SK-N-SH (cell line): Measurements from ENCODE around the gene ABLIM2. TPM values are rescaled to one million over a fixed set of nuclear protein-coding genes. Genes with fewer than 3 reads are reported as not detected.
"Not testable (repeated sequence)": the region's sequence is repeated elsewhere in the genome, so short reads cannot be mapped to it uniquely, and the experiment has no call there.

ENCODE experiments used
- CTCF ChIA-PET: fragments of 300-600, 350-600 bp; formaldehyde crosslinking; extraction: SDS; loops from one replicate; lab custom pipeline; 2021; lab: Yijun Ruan, JAX
- POLR2A ChIA-PET: fragments of 350-600 bp; sonication (Branson Sonifier 250); formaldehyde crosslinking; extraction: SDS; loops from one replicate; lab custom pipeline; 2020; ENCODE audit warnings: antibody characterized with exemption, inconsistent platforms; lab: Yijun Ruan, JAX
- DNase-seq: peaks from one replicate; pipeline ENCODE4 v3.0.0; 2012
- H2AFZ ChIP-seq: fragments of 200-600 bp; sonication (generic); 2 replicates; pipeline ENCODE4 v1.8.1; 2016; ENCODE audit warnings: antibody characterized with exemption, mild to moderate bottlenecking, low read depth
- H3F3A ChIP-seq: fragments of 200-600 bp; sonication (generic); replicated peaks from 2 replicates; pipeline ENCODE3; 2016; ENCODE audit warnings: antibody characterized with exemption, mild to moderate bottlenecking; ENCODE audit not compliant: insufficient read depth
- H3K27ac ChIP-seq, 2 experiments: fragments of 200-500 bp in 1 of 2; fragments of 200-600 bp in 1 of 2; sonication (Bioruptor generic) in 1 of 2; sonication (generic), shearing (Covaris generic) in 1 of 2; 2 replicates each; pipeline versions ENCODE4 v1.5.1 to v1.6.1; 2014 to 2016; ENCODE audit warnings: low read depth in 2 of 2, inconsistent platforms in 1 of 2, low read length in 1 of 2, mild to moderate bottlenecking in 1 of 2, mixed read lengths in 1 of 2
- H3K27me3 ChIP-seq: fragments of 200-600 bp; sonication (generic), shearing (Covaris generic); 2 replicates; pipeline ENCODE4 v1.6.1; 2016; ENCODE audit warnings: mixed run types; ENCODE audit not compliant: insufficient read depth
- H3K36me3 ChIP-seq, 2 experiments: fragments of 200-500 bp in 1 of 2; fragments of 200-600 bp in 1 of 2; sonication (Bioruptor generic) in 1 of 2; sonication (generic) in 1 of 2; replicated peaks in 1 of 2; 2 replicates each; pipeline versions ENCODE3 to v1.5.1; 2014 to 2016; ENCODE audit warnings: low read length in 1 of 2, mild to moderate bottlenecking in 1 of 2; ENCODE audit not compliant: insufficient read depth in 2 of 2, control insufficient read depth in 1 of 2
- H3K4me1 ChIP-seq, 2 experiments: fragments of 200-500 bp in 1 of 2; fragments of 200-600 bp in 1 of 2; sonication (Bioruptor generic) in 1 of 2; sonication (generic), shearing (Covaris generic) in 1 of 2; 2 replicates each; pipeline versions ENCODE4 v1.5.1 to v1.6.1; 2014 to 2016; ENCODE audit warnings: low read depth in 1 of 2, low read length in 1 of 2, mixed run types in 1 of 2; ENCODE audit not compliant: insufficient read depth in 2 of 2, control insufficient read depth in 1 of 2
- H3K4me2 ChIP-seq: fragments of 200-600 bp; sonication (generic), shearing (Covaris generic); 2 replicates; pipeline ENCODE4 v1.6.1; 2017; ENCODE audit warnings: mixed run types
- H3K4me3 ChIP-seq, 2 experiments: fragments of 200-500 bp in 1 of 2; fragments of 200-600 bp in 1 of 2; sonication (Bioruptor generic) in 1 of 2; sonication (generic), shearing (Covaris generic) in 1 of 2; 2 replicates each; pipeline versions ENCODE4 v1.5.1 to v1.8.1; 2014 to 2016; ENCODE audit warnings: low read depth in 2 of 2, inconsistent platforms in 1 of 2, low read length in 1 of 2, mild to moderate bottlenecking in 1 of 2, mixed read lengths in 1 of 2, moderate library complexity in 1 of 2
- H3K79me2 ChIP-seq: fragments of 200-600 bp; sonication (generic); 2 replicates; pipeline ENCODE4 v1.8.1; 2017; ENCODE audit warnings: mild to moderate bottlenecking; ENCODE audit not compliant: insufficient read depth
- H3K9ac ChIP-seq: fragments of 200-600 bp; sonication (generic); 2 replicates; pipeline ENCODE4 v1.6.1; 2017; ENCODE audit warnings: mixed run types
- H3K9me2 ChIP-seq: fragments of 200-600 bp; sonication (generic); 2 replicates; pipeline ENCODE4 v1.6.1; 2017; ENCODE audit warnings: mixed run types
- H3K9me3 ChIP-seq: fragments of 200-600 bp; sonication (generic); 2 replicates; pipeline ENCODE4 v1.6.1; 2017; ENCODE audit warnings: mixed run types, mild to moderate bottlenecking, moderate library complexity
- H4K20me1 ChIP-seq: fragments of 200-600 bp; sonication (generic); 2 replicates; pipeline ENCODE4 v1.6.1; 2017; ENCODE audit warnings: mild to moderate bottlenecking, mixed run types; ENCODE audit not compliant: insufficient read depth
- CHD2 ChIP-seq: fragments of 150-350 bp; IDR thresholded peaks from 2 replicates; pipeline ENCODE4 v1.6.1; 2018; ENCODE audit warnings: low read length; ENCODE audit not compliant: partially characterized antibody
- ELF1 ChIP-seq: IDR thresholded peaks from 2 replicates; pipeline ENCODE4 v1.4.0; 2012
- EZH2phosphoT487 ChIP-seq: fragments of 200-600 bp; sonication (generic); IDR thresholded peaks from 2 replicates; pipeline ENCODE4 v1.6.1; 2017; ENCODE audit warnings: low read depth, mixed run types, mild to moderate bottlenecking, antibody characterized with exemption, moderate library complexity, borderline replicate concordance
- FOXJ3 ChIP-seq: sonication (generic); formaldehyde crosslinking; IDR thresholded peaks from 2 replicates; pipeline ENCODE4 v1.5.1; 2020; ENCODE audit warnings: mild to moderate bottlenecking, missing genetic modification reagents
- MEF2A ChIP-seq: IDR thresholded peaks from 2 replicates; pipeline ENCODE4 v1.4.0; 2012; ENCODE audit warnings: low read depth, borderline replicate concordance
- NRF1 ChIP-seq: IDR thresholded peaks from 2 replicates; pipeline ENCODE4 v1.6.1; 2012; ENCODE audit warnings: low read depth, mild to moderate bottlenecking, low read length
- RAD21 ChIP-seq: IDR thresholded peaks from 2 replicates; pipeline ENCODE4 v1.6.1; 2012; ENCODE audit warnings: mild to moderate bottlenecking, low read length
- RCOR1 ChIP-seq: fragments of 150-350 bp; IDR thresholded peaks from 2 replicates; pipeline ENCODE4 v1.6.1; 2017; ENCODE audit warnings: antibody characterized with exemption, low read length
- SMC3 ChIP-seq: IDR thresholded peaks from 2 replicates; pipeline ENCODE4 v1.6.1; 2012; ENCODE audit warnings: low read depth, low read length, improper control_type of control experiment
- TAF1 ChIP-seq: IDR thresholded peaks from 2 replicates; pipeline ENCODE4 v1.6.1; 2012; ENCODE audit warnings: low read depth, mild to moderate bottlenecking, low read length, moderate library complexity, borderline replicate concordance
- YY1 ChIP-seq: IDR thresholded peaks from 2 replicates; pipeline ENCODE4 v1.4.0; 2012; ENCODE audit warnings: low read depth, mild to moderate bottlenecking
- WGBS: methylation state at CpG from one replicate; pipeline ENCODE4 v1.1.6; 2017; ENCODE audit warnings: low lambda C conversion rate; 5-methylcytosine and 5-hydroxymethylcytosine counted together
- polyA plus RNA-seq, 3 experiments: library from polyadenylated mRNA; depleted of rRNA; stranded (reverse); fragments of >200 nt; gene quantifications; 2 replicates each; pipeline ENCODE4 v1.2.3, GENCODE V29; 2012
- TF ChIP-seq, protein P1 (sequence below): fragments of 150-350 bp; IDR thresholded peaks from 2 replicates; pipeline ENCODE4 v1.6.1; 2016; ENCODE audit warnings: mild to moderate bottlenecking, low read depth, low read length
- TF ChIP-seq, protein P2 (sequence below): IDR thresholded peaks from 2 replicates; pipeline ENCODE4; 2012
- TF ChIP-seq, protein P3 (sequence below): fragments of 200-600 bp; sonication (generic); IDR thresholded peaks from 2 replicates; pipeline ENCODE4 v1.6.1; 2017; ENCODE audit warnings: antibody characterized with exemption, mild to moderate bottlenecking, moderate library complexity

ABLIM2 gene
- polyA plus RNA-seq, 1 of the 3 experiments (the other 2 are of a cell fraction): 0.53 TPM

DNA sequence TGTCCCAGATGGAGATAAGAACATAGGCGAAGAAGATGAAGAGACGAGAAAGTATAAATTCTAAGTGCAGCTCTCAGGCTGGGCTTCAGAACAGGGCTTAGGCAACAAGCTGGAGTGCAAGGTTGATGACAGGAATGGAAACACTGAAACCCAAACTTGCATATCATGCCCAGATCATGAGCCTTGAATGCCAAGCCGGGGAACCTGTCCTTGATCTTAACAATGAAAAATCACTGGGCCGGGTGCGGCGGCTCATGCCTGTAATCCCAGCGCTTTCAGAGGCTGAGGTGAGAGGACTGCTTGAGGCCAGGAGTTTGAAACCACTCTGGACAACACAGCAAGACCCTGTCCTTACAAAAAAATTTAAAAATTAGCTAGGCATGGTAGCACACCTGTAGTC lies 236.1 kb downstream of the ABLIM2 start:
- Histone ChIP-seq H3K4me2 (no peak overlapping the region), H3F3A (peaks cover 29% of the 10 kb centered on the region), H3K4me1 (peaks cover 8 to 15% of the 10 kb centered on the region in 2 experiments; a peak in 3 of 4 replicates), H2AFZ (no peak overlapping the region), H3K27me3 (no peaks in the 10 kb centered on the region), H3K9me2 (no peaks in the 10 kb centered on the region), H3K9me3 (no peaks in the 10 kb centered on the region), H3K27ac (peak overlapping the region in 1 of 2 experiments; percentile 48; a peak in 1 of 4 replicates), H3K9ac (no peak overlapping the region), H3K79me2 (peaks cover 91% of the 10 kb centered on the region), H3K4me3 (no peak overlapping the region), H3K36me3 (peaks cover 6 to 32% of the 10 kb centered on the region in 2 experiments), H4K20me1 (peaks cover 98% of the 10 kb centered on the region)
- ChIA-PET POLR2A (no interaction called here), CTCF (interaction anchor here (1.0 to 11.3 kb wide), 2 partner anchors 37 to 117 kb away, joined by 3 to 231 read pairs; no protein-coding TSS in a partner anchor)
- WGBS: 94% methylated on average over 7 of the region's 7 CpGs
- DNase-seq: no peak
- TF ChIP-seq, protein P1, sequence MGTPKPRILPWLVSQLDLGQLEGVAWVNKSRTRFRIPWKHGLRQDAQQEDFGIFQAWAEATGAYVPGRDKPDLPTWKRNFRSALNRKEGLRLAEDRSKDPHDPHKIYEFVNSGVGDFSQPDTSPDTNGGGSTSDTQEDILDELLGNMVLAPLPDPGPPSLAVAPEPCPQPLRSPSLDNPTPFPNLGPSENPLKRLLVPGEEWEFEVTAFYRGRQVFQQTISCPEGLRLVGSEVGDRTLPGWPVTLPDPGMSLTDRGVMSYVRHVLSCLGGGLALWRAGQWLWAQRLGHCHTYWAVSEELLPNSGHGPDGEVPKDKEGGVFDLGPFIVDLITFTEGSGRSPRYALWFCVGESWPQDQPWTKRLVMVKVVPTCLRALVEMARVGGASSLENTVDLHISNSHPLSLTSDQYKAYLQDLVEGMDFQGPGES: no peak
- TF ChIP-seq, protein P2, sequence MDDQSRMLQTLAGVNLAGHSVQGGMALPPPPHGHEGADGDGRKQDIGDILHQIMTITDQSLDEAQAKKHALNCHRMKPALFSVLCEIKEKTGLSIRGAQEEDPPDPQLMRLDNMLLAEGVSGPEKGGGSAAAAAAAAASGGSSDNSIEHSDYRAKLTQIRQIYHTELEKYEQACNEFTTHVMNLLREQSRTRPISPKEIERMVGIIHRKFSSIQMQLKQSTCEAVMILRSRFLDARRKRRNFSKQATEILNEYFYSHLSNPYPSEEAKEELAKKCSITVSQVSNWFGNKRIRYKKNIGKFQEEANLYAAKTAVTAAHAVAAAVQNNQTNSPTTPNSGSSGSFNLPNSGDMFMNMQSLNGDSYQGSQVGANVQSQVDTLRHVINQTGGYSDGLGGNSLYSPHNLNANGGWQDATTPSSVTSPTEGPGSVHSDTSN: no peak
- TF ChIP-seq EZH2phosphoT487 (no peak), ELF1 (no peak), SMC3 (no peak), RCOR1 (no peak), FOXJ3 (CRISPR knock-in tag) (no peak), YY1 (no peak)

DNA sequence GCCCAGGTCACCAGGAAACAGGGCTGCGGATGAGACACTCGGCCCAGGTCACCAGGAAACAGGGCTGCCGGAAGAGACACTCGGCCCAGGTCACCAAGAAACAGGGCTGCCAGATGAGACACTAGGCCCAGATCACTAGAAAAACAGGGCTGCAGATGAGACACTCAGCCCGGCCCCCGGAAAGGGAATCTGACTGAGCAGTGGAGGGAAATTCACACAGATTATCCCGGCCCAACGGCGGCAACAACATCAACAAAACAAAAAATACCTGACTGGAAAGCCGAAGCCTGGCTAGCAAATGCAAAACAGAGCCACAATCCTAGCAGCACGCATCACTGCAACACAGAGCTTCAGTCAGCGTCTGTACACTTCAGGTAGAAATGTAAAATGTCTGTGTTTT lies 239.6 kb downstream of the ABLIM2 start:
- no peak overlapping the region for H3K4me2 ChIP-seq
- peaks cover 16% of the 10 kb centered on the region for H3F3A ChIP-seq
- TF ChIP-seq TAF1 (no peak), MEF2A (no peak), YY1 (no peak), NRF1 (no peak), CHD2 (no peak), EZH2phosphoT487 (no peak), SMC3 (no peak), RAD21 (no peak)
- TF ChIP-seq, protein P3, sequence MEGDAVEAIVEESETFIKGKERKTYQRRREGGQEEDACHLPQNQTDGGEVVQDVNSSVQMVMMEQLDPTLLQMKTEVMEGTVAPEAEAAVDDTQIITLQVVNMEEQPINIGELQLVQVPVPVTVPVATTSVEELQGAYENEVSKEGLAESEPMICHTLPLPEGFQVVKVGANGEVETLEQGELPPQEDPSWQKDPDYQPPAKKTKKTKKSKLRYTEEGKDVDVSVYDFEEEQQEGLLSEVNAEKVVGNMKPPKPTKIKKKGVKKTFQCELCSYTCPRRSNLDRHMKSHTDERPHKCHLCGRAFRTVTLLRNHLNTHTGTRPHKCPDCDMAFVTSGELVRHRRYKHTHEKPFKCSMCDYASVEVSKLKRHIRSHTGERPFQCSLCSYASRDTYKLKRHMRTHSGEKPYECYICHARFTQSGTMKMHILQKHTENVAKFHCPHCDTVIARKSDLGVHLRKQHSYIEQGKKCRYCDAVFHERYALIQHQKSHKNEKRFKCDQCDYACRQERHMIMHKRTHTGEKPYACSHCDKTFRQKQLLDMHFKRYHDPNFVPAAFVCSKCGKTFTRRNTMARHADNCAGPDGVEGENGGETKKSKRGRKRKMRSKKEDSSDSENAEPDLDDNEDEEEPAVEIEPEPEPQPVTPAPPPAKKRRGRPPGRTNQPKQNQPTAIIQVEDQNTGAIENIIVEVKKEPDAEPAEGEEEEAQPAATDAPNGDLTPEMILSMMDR: no peak
- TF ChIP-seq, protein P1: no peak
- TF ChIP-seq, all 33 proteins: peak for 0
- no peak overlapping the region for H2AFZ ChIP-seq
- ChIA-PET POLR2A (interaction anchor here (0.7 kb wide), 1 partner anchor 9 kb away, joined by 3 read pairs; no protein-coding TSS in a partner anchor), CTCF (interaction anchor here (2.6 kb wide), 1 partner anchor 10 kb away, joined by 19 read pairs; no protein-coding TSS in a partner anchor)
- peak overlapping the region in 1 of 2 experiments; percentile 64; a peak in 1 of 4 replicates for H3K27ac ChIP-seq
- H4K20me1 ChIP-seq: peaks cover 98% of the 10 kb centered on the region
- no peak overlapping the region for H3K9ac ChIP-seq
- no peaks in the 10 kb centered on the region for H3K9me2 ChIP-seq
- no peaks in the 10 kb centered on the region for H3K27me3 ChIP-seq
- no peak for DNase-seq
- H3K79me2 ChIP-seq: peaks cover 91% of the 10 kb centered on the region
- H3K4me3 ChIP-seq: no peak overlapping the region
- H3K36me3 ChIP-seq: peaks cover 6 to 20% of the 10 kb centered on the region in 2 experiments
- H3K4me1 ChIP-seq: peaks cover 7 to 27% of the 10 kb centered on the region in 2 experiments; a peak in 3 of 4 replicates
- WGBS: 86% methylated on average over 12 of the region's 12 CpGs
- no peaks in the 10 kb centered on the region for H3K9me3 ChIP-seq

DNA sequence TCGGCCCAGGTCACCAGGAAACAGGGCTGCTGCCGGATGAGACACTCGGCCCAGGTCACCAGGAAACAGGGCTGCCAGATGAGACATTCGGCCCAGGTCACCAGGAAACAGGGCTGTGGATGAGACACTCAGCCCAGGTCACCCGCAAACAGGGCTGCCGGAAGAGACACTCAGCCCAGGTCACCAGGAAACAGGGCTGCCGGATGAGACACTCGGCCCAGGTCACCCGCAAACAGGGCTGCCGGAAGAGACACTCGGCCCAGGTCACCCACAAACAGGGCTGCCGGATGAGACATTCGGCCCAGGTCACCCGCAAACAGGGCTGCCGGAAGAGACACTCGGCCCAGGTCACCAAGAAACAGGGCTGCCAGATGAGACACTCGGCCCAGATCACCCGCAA lies 240.4 kb downstream of the ABLIM2 start:
- WGBS: 95% methylated on average over 8 of the region's 18 CpGs
- CTCF ChIA-PET: interaction anchor here (7.4 kb wide), 1 partner anchor 114 kb away, joined by 46 read pairs; no protein-coding TSS in a partner anchor
- POLR2A ChIA-PET, H3K27me3 ChIP-seq, H2AFZ ChIP-seq, H3K4me2 ChIP-seq, DNase-seq, H3K9ac ChIP-seq, H3K4me3 ChIP-seq, H3K9me3 ChIP-seq, H3K9me2 ChIP-seq: not testable (repeated sequence)
- Histone ChIP-seq H4K20me1 (peaks cover 98% of the 10 kb centered on the region), H3F3A (peaks cover 21% of the 10 kb centered on the region), H3K4me1 (peaks cover 11 to 27% of the 10 kb centered on the region in 2 experiments), H3K36me3 (peaks cover 6 to 21% of the 10 kb centered on the region in 2 experiments), H3K79me2 (peaks cover 91% of the 10 kb centered on the region), H3K27ac (peak overlapping the region in 1 of 2 experiments; percentile 31; a peak in 1 of 4 replicates)
